Keratinocyte (primary cell): ENCODE measurements around the gene BAHCC1. TPM values are rescaled to one million over a fixed set of nuclear protein-coding genes. Genes with fewer than 3 reads are reported as not detected.

Source experiments
- DNase-seq: peaks from one replicate; pipeline ENCODE4 v3.0.0-alpha.2; 2011; ENCODE audit warnings: low read depth, missing footprints, low spot score
- FAIRE-seq: peaks from 2 replicates; lab custom pipeline; 2011; peaks lifted over from hg19 to GRCh38; lab: Jason Lieb, UNC
- H2AFZ ChIP-seq: 2 replicates; pipeline ENCODE4 v1.6.0; 2012; ENCODE audit warnings: low read length, control low read depth, inconsistent platforms; ENCODE audit not compliant: control insufficient read depth
- H3K27ac ChIP-seq: 2 replicates; pipeline ENCODE4 v1.5.1; 2011; ENCODE audit warnings: low read length; ENCODE audit not compliant: control insufficient read depth, insufficient read depth
- H3K27me3 ChIP-seq: 3 replicates; pipeline ENCODE4 v1.6.0; 2011; ENCODE audit warnings: low read length; ENCODE audit not compliant: control insufficient read depth, insufficient read depth; ENCODE audit errors: extremely low read depth
- H3K36me3 ChIP-seq, 2 experiments: 2 replicates in 1 of 2; 3 replicates in 1 of 2; pipeline ENCODE4 v1.5.1; 2011; ENCODE audit warnings: low read length in 2 of 2, mild to moderate bottlenecking in 1 of 2; ENCODE audit not compliant: control insufficient read depth in 2 of 2, insufficient read depth in 2 of 2; ENCODE audit errors: extremely low read depth in 1 of 2
- H3K4me1 ChIP-seq: 3 replicates; pipeline ENCODE4 v1.5.1; 2011; ENCODE audit warnings: low read length; ENCODE audit not compliant: control insufficient read depth, insufficient read depth; ENCODE audit errors: extremely low read depth
- H3K4me2 ChIP-seq: 3 replicates; pipeline ENCODE4 v1.6.0; 2011; ENCODE audit warnings: low read depth, low read length; ENCODE audit not compliant: control insufficient read depth, insufficient read depth; ENCODE audit errors: extremely low read depth
- H3K4me3 ChIP-seq, 3 experiments: fragments of 200-600 bp in 1 of 3; sonication (generic) in 1 of 3; 2 replicates in 2 of 3; 3 replicates in 1 of 3; pipeline ENCODE4 v1.5.1; 2011 to 2016; ENCODE audit warnings: low read length in 3 of 3, mild to moderate bottlenecking in 3 of 3, control low read depth in 2 of 3, inconsistent platforms in 1 of 3, low read depth in 1 of 3, mixed read lengths in 1 of 3, mixed run types in 1 of 3, moderate library complexity in 1 of 3; ENCODE audit not compliant: control insufficient read depth in 2 of 3, insufficient read depth in 2 of 3; ENCODE audit errors: extremely low read depth in 1 of 3
- H3K79me2 ChIP-seq: 2 replicates; pipeline ENCODE4 v1.6.0; 2012; ENCODE audit warnings: low read length; ENCODE audit not compliant: control insufficient read depth, insufficient read depth
- H3K9ac ChIP-seq: 3 replicates; pipeline ENCODE4 v1.6.0; 2011; ENCODE audit warnings: low read length; ENCODE audit not compliant: control insufficient read depth, insufficient read depth; ENCODE audit errors: extremely low read depth
- H3K9me1 ChIP-seq: 3 replicates; pipeline ENCODE4 v1.6.0; 2011; ENCODE audit warnings: low read length; ENCODE audit not compliant: control insufficient read depth, insufficient read depth; ENCODE audit errors: extremely low read depth
- H3K9me3 ChIP-seq: 2 replicates; pipeline ENCODE4 v1.5.1; 2012; ENCODE audit warnings: low read depth, low read length; ENCODE audit not compliant: control insufficient read depth
- H4K20me1 ChIP-seq: 3 replicates; pipeline ENCODE4 v1.6.0; 2011; ENCODE audit warnings: low read length; ENCODE audit not compliant: control insufficient read depth, insufficient read depth; ENCODE audit errors: extremely low read depth
- CTCF ChIP-seq, 3 experiments: IDR thresholded peaks in 1 of 3; conservative IDR thresholded peaks in 1 of 3; optimal IDR thresholded peaks in 1 of 3; 2 replicates in 2 of 3; 3 replicates in 1 of 3; pipeline versions ENCODE3 to v1.5.1; 2011; ENCODE audit warnings: low read length in 3 of 3, mild to moderate bottlenecking in 3 of 3, moderate library complexity in 2 of 3, control low read depth in 1 of 3, inconsistent platforms in 1 of 3; ENCODE audit not compliant: insufficient read depth in 2 of 3; ENCODE audit errors: extremely low read depth in 1 of 3
- EZH2 ChIP-seq: IDR thresholded peaks from one replicate; pipeline ENCODE4 v1.6.1; 2012; ENCODE audit warnings: inconsistent platforms, mild to moderate bottlenecking, low read length, moderate library complexity
- dilution Hi-C: fragments of 300-500 bp; cut with MboI; formaldehyde crosslinking; loops from one replicate; pipeline ENCODE4 v1.7.0; 2020; ENCODE audit warnings: low sequenced_read_pairs; ENCODE audit not compliant: extremely low pct_ligation_motif_present
- polyA plus RNA-seq, 5 experiments: library from polyadenylated mRNA; depleted of rRNA in 3 of 5; stranded (reverse) in 3 of 5; stranded (forward) in 1 of 5; unstranded in 1 of 5; fragments of >200 nt; gene quantifications; 1 replicate in 1 of 5; 2 replicates in 3 of 5; 3 replicates in 1 of 5; pipeline versions ENCODE4 v1.2.1 to v1.2.3, GENCODE V29; 2011 to 2012; ENCODE audit warnings: missing spikeins in 2 of 5, low read depth in 1 of 5, low replicate concordance in 1 of 5

The BAHCC1 gene
- polyA plus RNA-seq, 1 donor (not counting 4 experiments of a cell fraction or from before 2014, with no cell fraction given) = 0.52 TPM

- dilution Hi-C loops = no loop called here
- Histone ChIP-seq H3K79me2 (no peaks in the 10 kb centered on the region), H3K9me1 (no peaks in the 10 kb centered on the region), H4K20me1 (no peaks in the 10 kb centered on the region), H2AFZ (no peak overlapping the region), H3K9ac (no peak overlapping the region), H3K27me3 (no peaks in the 10 kb centered on the region), H3K36me3 (no peaks in the 10 kb centered on the region), H3K4me1 (no peaks in the 10 kb centered on the region), H3K27ac (no peak overlapping the region), H3K9me3 (no peaks in the 10 kb centered on the region), H3K4me3 (no peak overlapping the region), H3K4me2 (no peak overlapping the region)
- TF ChIP-seq CTCF (optimal IDR thresholded peaks at IDR 0.05 in 1 of 3, IDR thresholded peaks at IDR 0.05 in 1 of 3, conservative IDR thresholded peaks at IDR 0.05 in 1 of 3; ENCODE audit: extremely low read depth in 1 of 3, insufficient read depth in 2 of 3, low read length in 3 of 3) (no peak), EZH2 (no peak)
- FAIRE-seq (no peak), DNase-seq (no peak)
Observed at GRCh38 chr17:81463506-81463905, 68.2 kb downstream of the BAHCC1 start.

- Histone ChIP-seq H3K9ac (no peak overlapping the region), H3K4me1 (no peaks in the 10 kb centered on the region), H3K79me2 (no peaks in the 10 kb centered on the region), H3K27ac (no peak overlapping the region), H3K9me3 (no peaks in the 10 kb centered on the region), H3K36me3 (no peaks in the 10 kb centered on the region), H4K20me1 (no peaks in the 10 kb centered on the region), H2AFZ (no peak overlapping the region), H3K27me3 (no peaks in the 10 kb centered on the region), H3K9me1 (no peaks in the 10 kb centered on the region), H3K4me3 (no peak overlapping the region), H3K4me2 (no peak overlapping the region)
- DNase-seq (no peak), FAIRE-seq (no peak)
- TF ChIP-seq CTCF (optimal IDR thresholded peaks at IDR 0.05 in 1 of 3, IDR thresholded peaks at IDR 0.05 in 1 of 3, conservative IDR thresholded peaks at IDR 0.05 in 1 of 3; ENCODE audit: extremely low read depth in 1 of 3, insufficient read depth in 2 of 3, low read length in 3 of 3) (no peak), EZH2 (no peak)
- dilution Hi-C loops = no loop called here
Observed at GRCh38 chr17:81464586-81464985, 69.3 kb downstream of the BAHCC1 start.
